ENCODE results near the gene GLB1L2.

DNA sequence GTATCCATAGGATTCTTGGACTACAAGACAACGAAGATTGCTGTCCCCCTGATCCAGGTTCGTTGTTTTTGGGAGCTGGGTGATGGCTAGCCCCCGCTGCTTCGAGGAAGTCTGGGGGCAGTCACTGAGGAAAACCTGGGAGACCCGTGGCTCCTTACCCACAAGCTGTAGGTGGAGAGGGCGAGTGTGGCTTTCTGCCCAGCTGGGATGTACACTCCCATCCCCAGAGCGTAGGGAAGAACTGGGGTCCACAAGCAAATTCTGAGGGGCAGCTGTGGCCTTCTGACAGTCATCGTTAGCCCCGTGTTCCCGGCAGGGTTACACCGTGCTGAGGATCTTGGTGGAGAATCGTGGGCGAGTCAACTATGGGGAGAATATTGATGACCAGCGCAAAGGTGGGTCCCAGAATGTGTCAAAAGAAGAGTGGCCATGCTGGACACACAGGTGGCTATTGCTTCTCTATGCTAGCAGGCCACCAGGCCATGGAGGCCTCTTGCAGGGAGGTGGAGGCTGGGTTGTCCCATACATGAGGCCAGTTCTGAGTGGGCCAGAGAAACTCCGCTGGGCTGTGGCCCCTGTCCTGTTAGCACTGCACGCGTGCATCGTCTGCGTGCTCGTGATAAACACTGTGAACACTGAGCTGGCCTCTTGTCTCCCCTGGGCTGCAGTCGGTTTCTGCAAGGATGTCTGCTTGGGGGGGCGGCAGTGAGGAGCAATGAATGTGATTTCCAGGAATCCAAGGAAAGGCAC lies 39.8 kb downstream of the GLB1L2 start:
- no peak for TF ChIP-seq GATA2 (IDR thresholded peaks at IDR 0.05; ENCODE audit: low read depth, low read length)
- no peak for TF ChIP-seq GATA3 (IDR thresholded peaks at IDR 0.05; ENCODE audit: low read depth, low read length)
